Regular cardiac myocyte (primary cell): ENCODE results near the gene INPPL1. TPM values are rescaled to one million over a fixed set of nuclear protein-coding genes. Genes with fewer than 3 reads are reported as not detected.

Experiments used
- total RNA-seq: library from RNA; depleted of rRNA; stranded (reverse); fragments of >200 nt; gene quantifications from 2 replicates; pipeline ENCODE4 v1.2.3, GENCODE V29; 2014

INPPL1 gene
- total RNA-seq, result 53.8 and 63.6 TPM in 2 replicates

DNA sequence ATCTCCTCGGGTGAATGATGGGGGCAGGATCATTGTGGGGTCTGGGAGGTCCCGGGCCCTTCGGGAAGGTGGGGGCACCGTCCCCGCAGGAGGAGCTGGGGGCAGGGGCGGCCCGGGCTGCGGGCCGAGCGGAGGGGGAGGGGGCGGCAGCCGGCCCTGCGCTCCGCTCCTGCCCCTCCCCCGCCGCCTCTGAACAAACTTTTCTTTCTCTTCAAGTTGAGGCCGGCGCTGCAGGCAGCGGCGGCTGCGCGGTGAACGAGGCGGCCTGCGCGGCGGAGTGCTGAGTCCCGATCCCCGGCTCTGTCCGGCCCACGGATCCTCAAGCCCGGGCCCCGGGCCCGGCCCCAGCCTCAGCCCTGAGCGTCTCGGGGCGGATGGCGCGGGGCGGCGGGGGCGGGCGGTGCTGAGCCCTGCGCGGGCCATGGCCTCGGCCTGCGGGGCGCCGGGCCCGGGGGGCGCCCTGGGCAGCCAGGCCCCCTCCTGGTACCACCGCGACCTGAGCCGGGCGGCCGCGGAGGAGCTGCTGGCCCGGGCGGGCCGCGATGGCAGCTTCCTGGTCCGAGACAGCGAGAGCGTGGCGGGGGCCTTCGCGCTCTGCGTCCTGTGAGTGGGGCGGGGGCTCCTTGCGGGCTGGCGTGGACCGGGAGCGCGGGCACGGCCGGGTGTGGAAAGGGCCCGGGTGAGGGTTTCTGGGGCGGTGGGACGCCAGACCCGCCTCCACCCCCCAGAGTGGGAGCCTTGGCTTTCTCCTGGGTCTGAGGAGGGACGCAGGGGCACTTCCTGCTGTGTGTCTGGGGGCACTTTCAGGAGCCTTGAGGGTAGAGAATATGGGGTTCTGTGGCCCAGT is at the start of gene INPPL1:
Gene INPPL1, plus strand, starts transcription at position 204 of the 847 bp plus-strand sequence. Its CDS starts 218 bp downstream, at position 422.

DNA sequence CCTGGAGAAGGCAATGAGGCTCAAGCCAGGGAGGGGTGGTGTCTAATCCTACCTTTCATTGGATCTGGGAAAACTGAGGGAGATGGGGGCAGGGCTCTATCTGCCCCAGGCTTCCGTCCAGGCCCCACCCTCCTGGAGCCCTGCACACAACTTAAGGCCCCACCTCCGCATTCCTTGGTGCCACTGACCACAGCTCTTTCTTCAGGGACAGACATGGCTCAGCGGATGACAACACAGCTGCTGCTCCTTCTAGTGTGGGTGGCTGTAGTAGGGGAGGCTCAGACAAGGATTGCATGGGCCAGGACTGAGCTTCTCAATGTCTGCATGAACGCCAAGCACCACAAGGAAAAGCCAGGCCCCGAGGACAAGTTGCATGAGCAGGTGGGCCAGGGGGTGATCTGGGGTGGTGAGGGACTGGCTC is 32.6 kb upstream of the INPPL1 start, which contains the start of gene FOLR1:
Gene FOLR1, plus strand, starts transcription at position 180 of the 421 bp plus-strand sequence. Its CDS starts 34 bp downstream, at position 214.

DNA sequence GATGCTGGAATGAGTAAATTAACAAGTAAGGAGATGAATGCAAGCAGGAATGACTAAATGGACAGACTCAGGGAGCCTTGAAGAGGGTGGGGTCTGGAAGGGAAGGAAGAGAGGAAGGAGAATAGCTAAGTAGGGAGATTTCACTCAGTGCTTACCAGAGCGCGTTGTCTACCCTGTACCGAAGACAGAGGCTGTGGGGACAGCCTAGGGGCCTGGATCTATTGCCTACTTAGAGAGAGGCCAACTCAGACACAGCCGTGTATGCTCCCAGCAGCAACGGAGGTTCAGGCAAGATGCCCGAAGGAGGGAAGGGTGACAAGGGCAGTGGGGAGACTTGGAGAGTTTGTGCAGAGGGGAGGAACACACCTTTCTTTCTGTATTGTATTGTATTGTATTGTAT is 7.9 kb upstream of the INPPL1 start, which contains the start of gene FOLR2:
Gene FOLR2, plus strand, starts transcription at position 157 of the 400 bp plus-strand sequence. CDS start 1,791 bp downstream, outside the sequence.

DNA sequence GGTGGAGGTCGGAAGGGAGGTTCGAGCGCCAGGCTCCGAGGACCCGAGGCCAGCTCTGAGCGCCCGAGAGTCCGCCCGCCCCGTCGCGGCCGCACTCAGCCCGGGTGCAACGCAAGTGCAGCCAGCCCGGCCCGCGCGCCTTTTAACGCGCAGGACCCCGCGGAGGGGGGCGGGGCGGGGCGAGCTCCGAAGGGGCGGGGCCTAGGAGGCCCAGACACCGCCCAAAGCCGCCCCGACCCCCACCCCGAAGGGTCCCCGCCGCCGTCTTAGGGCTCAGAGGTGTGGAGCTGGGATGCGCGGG is 19.4 kb downstream of the INPPL1 start, which contains the start of gene PHOX2A:
Gene PHOX2A, minus strand, starts transcription at position 117 of the 301 bp plus-strand sequence. CDS start 172 bp downstream, outside the sequence.

Other genes with a start within 250 kb of the INPPL1 start
- gene IL18BP, start 225.9 kb upstream of the INPPL1 start, total RNA-seq, result 1.5 and 3.4 TPM in 2 replicates
- gene NUMA1, start 144.2 kb upstream of the INPPL1 start, total RNA-seq, result 141 and 207 TPM in 2 replicates
- 5.4 and 7.3 TPM in 2 replicates for gene LRRC51, start 143.9 kb upstream of the INPPL1 start, total RNA-seq
- gene LAMTOR1, start 121.5 kb upstream of the INPPL1 start, total RNA-seq, result 62.3 and 125 TPM in 2 replicates
- not detected in 2 replicates for gene TOMT, start 118.8 kb upstream of the INPPL1 start, total RNA-seq
- 13.8 and 49.3 TPM in 2 replicates for gene ANAPC15, start 112.1 kb upstream of the INPPL1 start, total RNA-seq
- 0.19 and 1.1 TPM in 2 replicates for gene FOLR3, start 89.0 kb upstream of the INPPL1 start, total RNA-seq
- 0.28 TPM in 1 of 2 replicates, not detected in the other for gene FOLR1, start 32.6 kb upstream of the INPPL1 start, total RNA-seq
- not detected in 2 replicates for gene FOLR2, start 8.0 kb upstream of the INPPL1 start, total RNA-seq
- not detected in 2 replicates for gene PHOX2A, start 19.4 kb downstream of the INPPL1 start, total RNA-seq
- 33.0 and 59.8 TPM in 2 replicates for gene CLPB, start 209.8 kb downstream of the INPPL1 start, total RNA-seq